Caco-2 (cell line): ENCODE results near the gene GABRR1. TPM values are rescaled to one million over a fixed set of nuclear protein-coding genes. Genes with fewer than 3 reads are reported as not detected.
"Not testable (repeated sequence)": the region's sequence is repeated elsewhere in the genome, so short reads cannot be mapped to it uniquely, and the experiment has no call there.

Source experiments
- BruUV-seq: library from RNA; stranded (reverse); fragments of 400-500 nt; replicated peaks from 2 replicates; lab custom pipeline; 2021; lab: Mats Ljungman, UMichigan
- CTCF ChIA-PET: fragments of 300-600 bp; sonication (Branson Sonifier 250); formaldehyde crosslinking; loops from one replicate; lab custom pipeline; 2022; ENCODE audit warnings: antibody characterized with exemption; lab: Charles Lee
- POLR2A ChIA-PET: fragments of 300-600 bp; sonication (Branson Sonifier 250); formaldehyde crosslinking; loops from one replicate; lab custom pipeline; 2022; ENCODE audit warnings: antibody characterized with exemption; lab: Charles Lee
- DNase-seq, 2 experiments: peaks; one replicate each; pipeline versions ENCODE4 v3.0.0 to v3.0.0-alpha.2; 2020 to 2022
- H3K27me3 ChIP-seq: replicated peaks from 2 replicates; pipeline ENCODE4 v1.6.0; 2011; ENCODE audit warnings: low read length; ENCODE audit not compliant: control insufficient read depth, insufficient read depth
- H3K36me3 ChIP-seq: 2 replicates; pipeline ENCODE4 v1.5.1; 2011; ENCODE audit warnings: low read length; ENCODE audit not compliant: control insufficient read depth, insufficient read depth
- H3K4me1 ChIP-seq: fragments of 250-450 bp; sonication (Bioruptor Pico); 2 replicates; pipeline ENCODE4 v1.5.1; 2020; ENCODE audit warnings: mild to moderate bottlenecking
- H3K4me3 ChIP-seq: 2 replicates; pipeline ENCODE4 v1.5.1; 2011; ENCODE audit warnings: low read depth, mild to moderate bottlenecking, control low read depth, low read length
- H3K9me3 ChIP-seq: fragments of 250-450 bp; sonication (Bioruptor Pico); 2 replicates; pipeline ENCODE4 v1.5.1; 2020; ENCODE audit warnings: mild to moderate bottlenecking, moderate library complexity
- H3K27ac Mint-ChIP-seq: one replicate; pipeline ENCODE4 v1.8.0; 2022; ENCODE audit warnings: mixed read lengths; ENCODE audit not compliant: unreplicated experiment
- H3K27me3 Mint-ChIP-seq: one replicate; pipeline ENCODE4 v1.8.0; 2022; ENCODE audit warnings: mixed read lengths; ENCODE audit not compliant: insufficient read depth, unreplicated experiment
- H3K36me3 Mint-ChIP-seq: one replicate; pipeline ENCODE4 v1.8.0; 2022; ENCODE audit warnings: mild to moderate bottlenecking, mixed read lengths; ENCODE audit not compliant: insufficient read depth, unreplicated experiment
- H3K4me1 Mint-ChIP-seq: one replicate; pipeline ENCODE4 v1.8.0; 2022; ENCODE audit warnings: low read depth, mixed read lengths; ENCODE audit not compliant: unreplicated experiment
- H3K4me3 Mint-ChIP-seq: one replicate; pipeline ENCODE4 v1.8.0; 2022; ENCODE audit warnings: mild to moderate bottlenecking, moderate library complexity, mixed read lengths; ENCODE audit not compliant: unreplicated experiment
- H3K9me3 Mint-ChIP-seq: one replicate; pipeline ENCODE4 v1.8.0; 2022; ENCODE audit warnings: mixed read lengths; ENCODE audit not compliant: unreplicated experiment
- CTCF ChIP-seq, 2 experiments: fragments of 200-600 bp in 1 of 2; IDR thresholded peaks; 1 replicate in 1 of 2; 2 replicates in 1 of 2; pipeline versions ENCODE4 v1.5.1 to v1.8.0; 2011 to 2022; ENCODE audit warnings: antibody characterized with exemption in 1 of 2, control low read depth in 1 of 2, inconsistent platforms in 1 of 2, low read depth in 1 of 2, low read length in 1 of 2, mild to moderate bottlenecking in 1 of 2, moderate library complexity in 1 of 2; ENCODE audit not compliant: insufficient read depth in 1 of 2, severe bottlenecking in 1 of 2, unreplicated experiment in 1 of 2
- intact Hi-C: fragments of 100-400 bp; cut with micrococcal nuclease; formaldehyde crosslinking; loops from one replicate; pipeline ENCODE4 v1.10.0; 2022; ENCODE audit not compliant: unreplicated experiment
- total RNA-seq: library from RNA; stranded (reverse); gene quantifications from 2 replicates; pipeline ENCODE4 v1.2.3, GENCODE V29; 2022

Gene GABRR1
- total RNA-seq, 1 experiment from 2014 or later, result 0.43 TPM

GRCh38 chr6:89132057-89132456 lies 85.1 kb downstream of the GABRR1 start:
- BruUV-seq, result no TSS peak
- H3K27ac Mint-ChIP-seq, result no peak overlapping the region

GRCh38 chr6:89131599-89131998 lies 85.6 kb downstream of the GABRR1 start:
- no peak for DNase-seq
- no peaks in the 10 kb centered on the region for H3K27me3 Mint-ChIP-seq
- no peak overlapping the region for H3K4me3 ChIP-seq
- no peaks in the 10 kb centered on the region for H3K36me3 Mint-ChIP-seq
- no TSS peak for BruUV-seq
- 0 out of 2 replicates have a peak, but pooled peaks cover 3% of the 10 kb centered on the region for H3K4me1 ChIP-seq
- no peaks in the 10 kb centered on the region for H3K27me3 ChIP-seq
- H3K27ac Mint-ChIP-seq, result no peak overlapping the region
- intact Hi-C loops, result no loop called here
- peaks cover 1% of the 10 kb centered on the region; the same call in 1 of the 2 replicates for H3K36me3 ChIP-seq
- POLR2A ChIA-PET, result no interaction called here
- H3K4me3 Mint-ChIP-seq, result no peak overlapping the region
- CTCF ChIA-PET, result no interaction called here
- H3K4me1 Mint-ChIP-seq, result peaks cover 6% of the 10 kb centered on the region
- no peak for TF ChIP-seq CTCF (IDR thresholded peaks at IDR 0.05; ENCODE audit: insufficient read depth in 1 of 2, low read depth in 1 of 2, low read length in 1 of 2, severe bottlenecking in 1 of 2, unreplicated experiment in 1 of 2)
- peaks cover 19% of the 10 kb centered on the region for H3K9me3 Mint-ChIP-seq
- peaks cover 19% of the 10 kb centered on the region for H3K9me3 ChIP-seq

More at GRCh38 chr6:89132057-89132456, 85.1 kb downstream of the GABRR1 start:
- no peak overlapping the region for H3K4me3 ChIP-seq
- Mint-ChIP-seq H3K4me1 (peaks cover 6% of the 10 kb centered on the region), H3K4me3 (no peak overlapping the region), H3K9me3 (peaks cover 19% of the 10 kb centered on the region), H3K27me3 (no peaks in the 10 kb centered on the region), H3K36me3 (no peaks in the 10 kb centered on the region)
- no peaks in the 10 kb centered on the region for H3K27me3 ChIP-seq
- ChIA-PET POLR2A (no interaction called here), CTCF (no interaction called here)
- peaks cover 19% of the 10 kb centered on the region for H3K9me3 ChIP-seq
- intact Hi-C loops, result no loop called here
- no peak for DNase-seq
- H3K4me1 ChIP-seq, result 0 out of 2 replicates have a peak, but pooled peaks cover 3% of the 10 kb centered on the region
- TF ChIP-seq CTCF (IDR thresholded peaks at IDR 0.05; ENCODE audit: insufficient read depth in 1 of 2, low read depth in 1 of 2, low read length in 1 of 2, severe bottlenecking in 1 of 2, unreplicated experiment in 1 of 2), result no peak
- H3K36me3 ChIP-seq, result peaks cover 1% of the 10 kb centered on the region; the same call in 1 of the 2 replicates

GRCh38 chr6:89128256-89128671 lies 88.9 kb downstream of the GABRR1 start:
- H3K27me3 ChIP-seq, H3K4me1 Mint-ChIP-seq, H3K27me3 Mint-ChIP-seq, H3K4me1 ChIP-seq, H3K36me3 Mint-ChIP-seq, H3K4me3 Mint-ChIP-seq, BruUV-seq, POLR2A ChIA-PET, intact Hi-C loops, H3K4me3 ChIP-seq, H3K36me3 ChIP-seq: not testable (repeated sequence)
- peaks cover 15% of the 10 kb centered on the region for H3K9me3 ChIP-seq
- peaks cover 22% of the 10 kb centered on the region for H3K9me3 Mint-ChIP-seq
- H3K27ac Mint-ChIP-seq, result peak overlapping the region; percentile 74
- CTCF ChIA-PET, result interaction anchor here (0.6 kb wide), 1 partner anchor 8 kb away, joined by 3 read pairs; no protein-coding TSS in a partner anchor
- DNase-seq, result peak in 1 of 2 experiments; percentile 25

Other genes starting within 250 kb of the GABRR1 start
- 42.1 and 45.1 TPM in 2 replicates for gene PNRC1, start 136.6 kb downstream of the GABRR1 start, total RNA-seq
- 0.49 and 0.79 TPM in 2 replicates for gene SRSF12, start 99.3 kb downstream of the GABRR1 start, total RNA-seq
- 26.8 and 27.9 TPM in 2 replicates for gene PM20D2, start 71.3 kb downstream of the GABRR1 start, total RNA-seq
- 0.29 TPM in 1 of 2 replicates, not detected in the other for gene GABRR2, start 97.9 kb upstream of the GABRR1 start, total RNA-seq
- gene UBE2J1, start 135.4 kb upstream of the GABRR1 start, total RNA-seq, result 23.1 and 23.5 TPM in 2 replicates
- gene RRAGD, start 194.9 kb upstream of the GABRR1 start, total RNA-seq, result 5.9 and 8.0 TPM in 2 replicates
- gene ANKRD6, start 215.8 kb upstream of the GABRR1 start, total RNA-seq, result 20.5 and 25.6 TPM in 2 replicates